HG03442 (cell line): ENCODE results near the gene NRIP2.
A peak's percentile ranks its signal among the peaks of the same experiment; 100 is the strongest.

ENCODE experiments used
- ATAC-seq: cut with Tn5 transposase; IDR thresholded peaks from one replicate; pipeline ENCODE4 v1.9.1; 2021; ENCODE audit warnings: mild to moderate bottlenecking, moderate library complexity; ENCODE audit not compliant: unreplicated experiment

Gene NRIP2

DNA sequence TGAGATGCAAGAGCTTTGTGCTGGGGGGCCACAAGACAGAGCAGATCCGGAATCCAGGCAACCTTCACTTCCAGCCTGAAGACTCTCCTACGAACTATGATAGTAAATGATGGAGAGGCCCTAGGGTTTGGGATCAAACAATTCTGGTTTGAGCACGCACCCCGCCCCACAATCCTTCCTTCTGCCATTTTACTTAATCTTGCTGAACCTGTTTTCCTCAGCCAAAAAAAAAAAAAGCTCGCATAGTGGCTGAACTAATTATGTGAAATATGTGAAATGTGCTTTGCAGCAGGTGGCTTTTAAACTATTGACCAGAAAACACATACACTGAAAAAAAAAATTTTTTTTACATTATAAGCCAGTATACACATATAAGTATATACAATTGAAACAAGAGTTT, 23.0 kb downstream of the NRIP2 start:
- no peak for ATAC-seq

DNA sequence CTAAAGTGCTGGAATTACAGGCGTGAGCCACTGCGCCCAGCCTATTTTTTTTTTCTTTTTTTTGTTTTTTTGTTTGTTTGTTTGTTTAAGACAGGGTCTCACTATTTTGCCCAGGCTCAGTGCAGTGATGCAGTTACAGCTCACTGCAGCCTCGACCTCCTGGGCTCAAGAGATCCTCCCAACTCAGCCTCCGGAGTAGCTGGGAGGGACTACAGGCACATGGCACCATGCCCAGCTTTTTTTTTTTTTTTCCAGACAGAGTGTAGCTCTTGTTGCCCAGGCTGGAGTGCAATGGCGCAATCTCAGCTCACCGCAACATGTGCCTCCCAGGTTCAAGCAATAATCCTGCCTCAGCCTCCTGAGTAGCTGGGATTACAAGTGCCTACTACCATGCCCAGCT, 28.1 kb downstream of the NRIP2 start:
- ATAC-seq = no peak

DNA sequence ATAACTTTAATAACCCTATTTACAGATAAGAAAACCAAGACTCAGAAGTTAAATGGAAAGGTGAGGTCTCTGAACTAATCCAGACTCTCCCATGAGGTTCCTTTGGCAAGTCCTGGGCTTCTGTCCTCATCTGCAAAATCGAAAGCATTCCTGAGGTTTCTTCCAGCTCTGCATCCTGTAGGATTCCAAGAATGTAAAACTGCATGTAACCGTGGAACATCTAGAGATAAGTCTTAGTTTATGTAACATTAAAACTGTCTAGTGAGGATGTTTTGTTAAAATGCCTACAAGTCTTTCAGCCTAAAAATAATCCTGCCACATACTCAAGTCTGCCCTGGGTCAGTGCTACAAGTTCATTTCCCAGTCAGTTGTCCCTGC, 29.7 kb downstream of the NRIP2 start:
- ATAC-seq = no peak

DNA sequence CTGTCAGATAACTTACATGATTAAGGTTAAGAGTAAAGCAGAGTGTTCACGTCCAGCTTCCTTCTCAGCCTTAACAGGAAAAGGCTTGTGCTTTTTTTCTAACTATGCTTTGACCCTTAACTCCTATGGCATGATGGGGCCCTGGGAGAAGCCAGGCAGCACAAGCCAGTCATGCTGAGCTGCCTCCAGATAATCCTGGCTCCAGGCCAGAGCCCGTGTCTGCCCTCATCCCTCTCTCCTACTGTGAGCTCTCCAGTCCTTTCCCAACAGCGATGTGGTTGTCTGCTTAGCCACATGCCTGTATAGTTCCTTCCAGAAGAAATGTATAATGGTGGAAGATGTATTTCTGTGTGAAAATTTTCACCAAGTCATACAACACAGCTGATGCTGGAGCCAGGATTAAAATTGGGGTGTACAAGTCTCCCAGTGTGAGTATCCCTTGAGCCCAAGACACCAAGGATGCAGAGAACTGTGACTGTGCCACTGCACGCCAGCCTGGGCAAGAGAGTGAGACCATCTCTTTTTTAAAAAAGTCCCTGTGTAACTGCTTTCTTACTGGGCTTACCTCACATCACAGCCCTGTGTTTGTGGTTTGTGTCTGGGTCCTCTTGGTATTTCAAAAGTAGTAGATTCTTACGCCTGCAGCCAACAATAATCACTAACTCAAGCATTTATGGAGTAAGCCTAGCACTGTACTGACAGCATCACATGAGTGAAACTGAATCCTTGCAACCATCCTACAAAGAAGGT, 30.3 kb downstream of the NRIP2 start:
- no peak for ATAC-seq

DNA sequence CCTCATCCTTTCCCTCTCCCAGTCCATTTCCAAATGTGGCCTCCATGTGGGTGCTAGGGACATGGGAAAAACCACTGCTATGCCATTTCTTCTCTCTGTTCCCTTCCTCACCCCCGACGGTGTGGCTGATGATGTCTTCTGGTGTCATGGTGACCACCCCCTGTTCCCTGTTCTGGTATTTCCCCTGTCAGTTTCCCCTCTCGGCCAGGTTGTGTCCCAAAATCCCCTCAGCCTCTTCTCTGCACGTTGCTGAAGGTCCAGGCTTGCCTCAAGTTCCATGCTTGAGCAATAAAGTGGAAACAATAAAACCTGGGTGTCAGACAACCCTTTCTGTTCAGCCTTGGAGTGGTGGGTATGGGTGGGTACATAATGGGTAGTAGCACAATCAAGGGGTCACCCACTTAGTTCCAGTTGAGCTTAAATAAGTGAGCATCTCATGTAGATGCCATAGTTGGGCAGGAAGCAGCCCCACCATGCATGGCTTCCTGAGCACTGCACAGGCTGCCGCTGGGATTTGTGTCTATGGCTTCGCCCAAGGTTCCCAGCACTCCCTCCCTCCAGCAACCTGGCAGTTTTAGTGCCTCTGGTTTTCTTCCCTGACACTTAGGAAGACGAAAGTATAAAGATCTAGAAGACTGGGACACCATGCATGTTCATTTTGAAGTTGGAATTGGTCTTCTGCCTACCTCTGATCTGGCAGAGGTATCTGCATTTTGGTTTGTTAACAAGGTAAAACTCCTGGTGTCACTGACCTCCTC, 31.0 kb downstream of the NRIP2 start:
- no peak for ATAC-seq

GRCh38 chr12:2801044-2801783, 33.6 kb downstream of the NRIP2 start:
- ATAC-seq = no peak

DNA sequence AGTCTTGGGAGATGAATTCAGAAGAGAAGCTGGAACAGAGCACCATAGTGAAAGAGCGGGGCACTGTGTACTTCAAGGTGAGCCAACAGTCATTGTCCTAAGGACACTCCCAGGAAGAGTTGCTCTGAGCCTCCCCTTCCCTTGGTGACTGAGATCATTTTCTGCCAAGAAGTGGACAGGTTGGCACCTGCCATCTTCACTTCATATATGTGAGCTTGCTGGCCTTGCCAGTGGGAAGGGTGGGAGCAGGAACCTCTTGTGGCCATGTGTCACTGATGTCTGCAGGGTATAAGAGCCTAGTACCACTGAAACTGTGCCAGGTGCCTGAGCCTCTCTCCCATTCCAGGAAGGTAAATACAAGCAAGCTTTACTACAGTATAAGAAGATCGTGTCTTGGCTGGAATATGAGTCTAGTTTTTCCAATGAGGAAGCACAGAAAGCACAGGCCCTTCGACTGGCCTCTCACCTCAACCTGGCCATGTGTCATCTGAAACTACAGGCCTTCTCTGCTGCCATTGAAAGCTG, 34.7 kb downstream of the NRIP2 start:
- ATAC-seq = no peak

GRCh38 chr12:2797721-2798418, 37.0 kb downstream of the NRIP2 start:
- ATAC-seq = no peak

GRCh38 chr12:2796187-2796666, 38.6 kb downstream of the NRIP2 start:
- no peak for ATAC-seq

GRCh38 chr12:2795291-2796186, 39.3 kb downstream of the NRIP2 start:
- ATAC-seq = peak; percentile 62

- ATAC-seq = peak; percentile 69
These were observed 40.0 kb downstream of the NRIP2 start, which contains the start of gene FKBP4 for GRCh38 chr12:2794736-2795289. FKBP4 (plus strand) TSS chr12:2794970; CDS start chr12:2795140, 170 bp downstream.

- ATAC-seq = peak; percentile 12
These were observed 40.6 kb downstream of the NRIP2 start for GRCh38 chr12:2794191-2794735.

- no peak for ATAC-seq
These were observed 41.3 kb downstream of the NRIP2 start for GRCh38 chr12:2793561-2793960.

DNA sequence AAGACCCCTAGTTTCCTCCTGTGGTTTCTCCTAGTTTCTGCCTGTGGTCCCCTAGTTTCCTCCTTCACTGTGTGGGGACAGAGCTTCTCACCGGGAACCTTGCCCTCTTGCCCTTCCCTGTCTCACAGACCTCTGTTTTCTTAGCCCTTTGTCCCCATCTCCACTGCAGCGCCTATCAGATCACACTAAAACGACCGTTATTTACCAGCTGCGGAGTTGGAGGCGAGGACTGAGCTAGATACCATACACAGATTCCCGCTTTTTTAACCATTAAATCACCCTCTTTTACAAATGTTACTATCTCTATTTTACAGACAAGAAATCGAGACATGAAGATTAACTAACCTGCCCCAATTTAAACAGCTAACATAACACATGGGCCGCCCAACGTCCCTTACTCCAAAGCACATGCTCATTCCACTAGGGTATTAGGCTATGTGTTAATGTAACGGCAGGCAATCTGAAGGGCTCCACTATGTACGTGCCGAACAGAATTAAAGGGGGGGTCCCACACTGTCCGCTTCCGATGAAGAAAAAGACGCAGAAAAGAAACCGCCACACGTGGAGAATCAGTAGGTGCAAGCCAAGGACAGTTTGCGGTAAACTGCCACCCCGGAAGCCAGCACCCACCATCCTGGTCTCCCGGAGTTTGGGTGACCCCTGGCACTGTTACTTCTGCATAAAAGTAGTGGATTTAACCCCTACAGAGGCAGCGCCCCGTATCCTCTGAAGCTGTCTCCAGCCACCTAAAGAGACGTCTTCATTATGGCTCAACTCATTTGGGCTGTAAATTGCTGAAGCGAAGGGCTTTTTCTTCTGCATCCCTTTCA, 41.9 kb downstream of the NRIP2 start:
- ATAC-seq = no peak

DNA sequence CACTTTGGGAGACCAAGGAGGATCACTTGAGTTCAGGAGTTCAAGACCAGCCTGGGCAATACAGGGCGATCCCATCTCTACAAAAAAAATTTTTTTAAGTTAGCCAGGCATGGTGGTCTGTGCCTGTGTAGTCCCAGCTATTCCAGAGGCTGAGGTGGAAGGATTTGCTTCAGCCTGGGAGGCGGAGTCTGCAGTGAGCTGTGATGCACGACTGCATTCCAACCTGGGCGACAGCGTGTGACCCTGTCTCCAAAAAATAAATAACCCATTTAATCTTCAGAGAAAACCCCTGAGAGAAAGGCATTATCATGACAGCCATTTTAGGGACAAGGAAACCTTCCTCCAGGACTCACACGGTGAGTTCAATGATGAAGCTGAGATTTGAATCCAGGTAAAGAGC, 43.7 kb downstream of the NRIP2 start:
- no peak for ATAC-seq

DNA sequence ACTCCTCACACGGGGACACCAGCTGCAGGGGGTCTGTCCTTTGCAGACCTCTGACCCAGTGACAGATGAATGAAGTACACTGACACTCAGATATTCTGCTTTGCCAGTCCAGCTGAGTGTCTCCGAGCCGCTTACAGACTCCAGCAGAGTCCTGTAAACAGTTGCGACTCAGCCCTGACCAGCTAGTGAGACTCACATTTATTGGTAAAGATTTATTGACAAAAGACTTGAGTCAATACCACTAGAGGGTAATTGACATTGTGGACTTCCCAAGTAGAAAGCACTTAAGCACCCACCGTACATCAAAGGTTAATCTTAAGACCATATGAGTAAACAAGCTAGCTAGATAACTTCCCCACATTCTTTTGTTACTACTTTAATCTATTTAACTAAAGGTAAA, 49.8 kb downstream of the NRIP2 start:
- no peak for ATAC-seq

DNA sequence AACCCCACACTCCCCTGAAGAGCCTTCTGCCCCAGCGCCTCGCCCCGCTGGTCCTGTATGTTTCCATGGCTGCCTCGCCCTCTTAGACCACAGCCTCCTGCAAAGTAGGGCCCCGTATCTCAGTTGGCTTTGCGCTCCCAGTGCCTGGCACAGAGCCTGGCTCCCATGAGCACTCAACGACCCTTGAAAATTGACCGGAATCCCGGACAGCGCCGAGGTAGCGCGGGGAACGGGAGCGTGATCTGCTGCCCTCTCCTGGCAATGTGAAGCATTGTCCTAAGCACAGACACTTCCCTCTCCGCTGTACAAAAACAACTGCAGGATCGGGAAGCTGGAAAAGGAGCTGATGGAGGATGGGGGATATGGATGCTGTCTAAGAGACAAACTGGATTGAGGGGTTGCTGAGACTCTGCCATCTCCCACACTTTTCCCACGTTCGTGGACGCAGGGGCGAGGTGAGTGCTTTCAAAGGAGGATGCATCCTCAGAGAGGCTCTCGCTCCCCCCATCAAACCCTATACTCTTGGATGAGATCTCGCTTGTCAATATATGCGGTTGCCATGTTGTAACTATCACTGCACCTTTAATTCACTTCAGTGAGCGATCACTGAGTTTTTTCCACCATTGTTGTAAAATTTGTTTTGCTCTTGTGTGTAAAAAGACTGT, 50.8 kb downstream of the NRIP2 start:
- no peak for ATAC-seq

DNA sequence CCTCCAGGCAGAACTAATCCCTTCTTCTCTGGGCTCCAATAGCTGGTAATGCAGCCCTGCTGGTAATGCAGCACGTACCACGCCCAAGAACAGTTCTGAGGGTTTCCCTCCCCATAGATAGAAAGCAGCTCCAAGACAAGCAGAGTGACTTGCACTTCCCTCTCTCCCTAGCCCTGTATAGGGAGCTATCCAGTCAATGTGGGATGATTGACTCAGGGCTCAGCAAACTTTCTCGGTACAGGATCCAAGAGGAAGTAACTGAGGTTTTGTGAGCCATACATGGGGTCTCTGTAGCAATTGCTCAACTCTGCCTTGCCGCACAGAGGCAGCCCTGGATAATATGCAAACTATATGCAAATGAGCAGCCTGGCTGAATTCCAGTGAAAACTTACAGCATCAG, 55.6 kb downstream of the NRIP2 start:
- no peak for ATAC-seq
